LNCAP (cell line): ENCODE results near the gene ACOX2.

Experiments used
- TF ChIP-seq, protein P1 (sequence below): fragments of 450-650 bp; IDR thresholded peaks from 2 replicates; pipeline ENCODE4 v1.5.1; 2017; ENCODE audit warnings: mild to moderate bottlenecking

The ACOX2 gene

DNA sequence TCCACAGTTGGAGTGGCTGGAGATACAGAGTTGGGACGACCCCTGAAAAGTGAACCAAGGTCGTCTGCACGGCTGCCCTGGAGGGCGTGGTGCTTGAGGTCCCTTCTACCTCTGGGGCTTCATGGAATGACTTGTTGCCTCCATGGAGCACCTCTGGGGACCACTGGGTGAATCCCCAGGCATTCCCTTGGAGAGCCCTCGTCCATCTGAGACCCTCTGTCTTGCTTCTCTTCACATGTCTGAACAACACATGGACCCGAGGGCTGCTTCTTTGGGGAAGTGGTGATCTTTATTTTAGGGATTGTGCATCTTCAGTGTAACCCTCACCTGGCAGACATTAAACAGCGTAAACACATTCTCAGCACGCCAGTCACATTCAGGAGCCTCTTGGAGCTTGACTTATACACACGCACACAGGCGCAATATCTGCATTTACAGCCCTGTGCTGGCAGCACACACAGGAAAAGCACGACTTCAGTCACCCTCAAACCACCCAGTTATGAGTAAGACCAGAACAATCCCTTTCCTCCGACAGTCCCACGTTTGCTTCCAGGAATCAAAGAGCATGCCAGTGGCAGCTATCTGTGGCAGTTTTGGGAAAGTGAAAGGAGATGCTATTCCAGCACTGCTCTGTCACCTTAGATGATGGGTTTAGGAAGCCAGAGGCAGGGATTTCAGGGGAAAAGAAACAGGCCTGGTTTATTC lies 27.6 kb upstream of the ACOX2 start:
- TF ChIP-seq, protein P1, sequence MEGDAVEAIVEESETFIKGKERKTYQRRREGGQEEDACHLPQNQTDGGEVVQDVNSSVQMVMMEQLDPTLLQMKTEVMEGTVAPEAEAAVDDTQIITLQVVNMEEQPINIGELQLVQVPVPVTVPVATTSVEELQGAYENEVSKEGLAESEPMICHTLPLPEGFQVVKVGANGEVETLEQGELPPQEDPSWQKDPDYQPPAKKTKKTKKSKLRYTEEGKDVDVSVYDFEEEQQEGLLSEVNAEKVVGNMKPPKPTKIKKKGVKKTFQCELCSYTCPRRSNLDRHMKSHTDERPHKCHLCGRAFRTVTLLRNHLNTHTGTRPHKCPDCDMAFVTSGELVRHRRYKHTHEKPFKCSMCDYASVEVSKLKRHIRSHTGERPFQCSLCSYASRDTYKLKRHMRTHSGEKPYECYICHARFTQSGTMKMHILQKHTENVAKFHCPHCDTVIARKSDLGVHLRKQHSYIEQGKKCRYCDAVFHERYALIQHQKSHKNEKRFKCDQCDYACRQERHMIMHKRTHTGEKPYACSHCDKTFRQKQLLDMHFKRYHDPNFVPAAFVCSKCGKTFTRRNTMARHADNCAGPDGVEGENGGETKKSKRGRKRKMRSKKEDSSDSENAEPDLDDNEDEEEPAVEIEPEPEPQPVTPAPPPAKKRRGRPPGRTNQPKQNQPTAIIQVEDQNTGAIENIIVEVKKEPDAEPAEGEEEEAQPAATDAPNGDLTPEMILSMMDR = no peak

- TF ChIP-seq, protein P1 = no peak
Measured at GRCh38 chr3:58564054-58564453, 27.1 kb upstream of the ACOX2 start.

DNA sequence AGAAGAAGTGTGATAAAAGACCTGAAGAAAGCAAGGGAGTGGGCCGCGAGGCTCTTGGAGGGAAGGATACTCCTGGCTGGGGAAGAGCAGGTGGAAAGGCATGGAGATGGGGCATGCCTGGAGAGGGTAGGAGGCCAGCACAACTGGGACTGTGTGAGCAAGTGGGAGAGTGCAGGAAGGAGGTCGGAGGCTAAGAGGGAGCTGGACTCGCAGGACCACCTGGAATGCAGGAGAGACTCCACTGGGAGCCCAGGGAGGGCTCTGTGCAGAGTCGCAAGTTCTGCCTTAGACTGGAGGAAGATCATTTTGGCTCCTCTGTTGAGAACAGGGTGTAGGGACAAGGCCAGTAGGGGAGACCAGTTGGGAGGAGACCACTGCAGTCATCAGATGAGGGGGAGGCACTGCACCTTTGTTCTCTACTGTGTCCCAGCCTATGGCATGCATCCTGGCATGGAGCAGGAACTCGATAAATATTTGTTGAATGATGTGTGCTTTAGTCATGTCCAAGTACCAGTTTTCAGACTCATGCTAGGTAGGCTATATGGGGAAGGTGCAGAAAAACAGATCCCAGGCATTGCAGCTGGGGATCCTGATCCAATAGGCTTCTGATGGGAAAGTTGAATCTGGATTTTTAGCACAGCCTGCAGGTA lies 26.5 kb upstream of the ACOX2 start:
- TF ChIP-seq, protein P1 = no peak

- TF ChIP-seq, protein P1 = no peak
Measured at GRCh38 chr3:58562498-58562897, 25.5 kb upstream of the ACOX2 start.

GRCh38 chr3:58560771-58561311 lies 23.9 kb upstream of the ACOX2 start:
- TF ChIP-seq, protein P1 = no peak

DNA sequence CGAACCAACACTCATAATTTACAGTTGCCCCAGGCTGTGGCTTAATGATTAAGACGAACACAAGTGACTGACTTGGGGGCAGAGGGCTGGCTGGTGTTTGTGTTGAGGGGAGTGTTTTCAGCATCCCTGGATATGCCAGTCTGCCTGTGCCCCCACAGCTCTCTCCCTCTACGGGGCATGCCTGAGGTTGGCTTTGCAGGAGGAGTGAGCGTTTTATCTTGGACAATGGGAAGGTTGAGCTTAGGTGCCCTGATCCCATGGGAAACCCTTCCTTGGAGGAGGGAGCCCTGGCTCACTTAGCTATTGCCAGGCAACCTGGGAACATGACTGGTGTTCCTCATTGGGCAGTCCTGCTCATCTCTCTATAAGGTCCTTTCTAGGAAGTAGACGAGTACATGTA lies 22.6 kb upstream of the ACOX2 start:
- TF ChIP-seq, protein P1 = no peak

DNA sequence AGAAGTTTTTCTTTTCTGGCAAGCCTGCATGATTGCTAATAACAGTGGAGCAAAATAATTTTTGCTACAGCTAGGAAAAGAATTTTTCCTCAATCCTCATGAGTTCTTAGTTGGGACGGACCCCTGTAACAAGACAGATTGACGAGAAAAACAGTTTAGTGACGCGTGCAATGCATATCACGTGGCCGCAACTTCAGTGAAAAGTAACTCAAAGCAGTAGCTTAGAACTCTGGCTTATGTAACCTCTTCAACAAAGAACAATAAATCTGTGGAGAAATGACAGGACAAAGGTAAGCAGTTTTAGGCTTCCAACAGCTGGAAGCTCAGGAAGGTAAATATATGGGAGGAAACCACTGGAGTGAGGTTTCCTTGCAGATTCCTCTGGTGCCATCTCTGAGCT lies 20.5 kb upstream of the ACOX2 start:
- TF ChIP-seq, protein P1 = no peak
